ENCODE results near the gene RGS6. TPM values are rescaled to one million over a fixed set of nuclear protein-coding genes. Genes with fewer than 3 reads are reported as not detected.

RGS6 gene
- total RNA-seq, 2 experiments from 2014 or later = not detected

DNA sequence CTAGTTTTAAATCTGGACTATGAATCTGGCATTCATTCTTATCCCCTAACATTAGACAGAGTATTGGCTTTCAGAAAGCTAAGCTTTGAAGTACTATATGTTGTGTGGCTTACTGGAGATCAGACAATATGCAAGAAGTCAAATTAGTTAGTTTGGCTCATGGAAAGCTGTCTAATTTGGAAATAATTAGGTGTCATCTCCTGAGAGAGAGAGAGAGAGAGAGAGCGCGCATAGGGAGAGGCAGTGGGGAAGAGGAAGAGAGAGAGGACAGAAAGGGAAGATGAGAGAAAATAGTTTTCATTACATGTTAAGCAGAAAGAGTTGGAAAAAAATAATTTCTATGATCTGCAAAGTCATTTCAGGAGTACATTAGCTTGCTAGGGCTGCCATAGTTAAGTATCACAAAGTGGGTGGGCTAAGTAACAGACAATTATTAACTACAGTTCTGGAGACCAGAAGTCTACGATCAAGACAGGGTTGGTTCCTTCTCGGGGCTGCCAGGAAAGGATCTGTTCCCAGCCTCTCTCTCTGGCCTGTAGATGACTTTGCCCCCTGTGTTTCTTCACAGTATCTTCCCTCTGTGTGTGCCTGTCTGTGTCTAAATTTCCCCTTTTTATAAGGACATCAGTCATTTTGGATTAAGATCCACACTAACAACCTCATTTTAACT, 404.2 kb downstream of the RGS6 start:
- Histone ChIP-seq H3K4me2 (ENCODE audit: low read length) (no peak overlapping the region), H3K9me3 (ENCODE audit: low read length) (no peaks in the 10 kb centered on the region), H3K4me1 (ENCODE audit: insufficient read depth, low read length, poor library complexity, severe bottlenecking) (no peaks in the 10 kb centered on the region), H3K27ac (ENCODE audit: low read depth, low read length, poor library complexity, severe bottlenecking) (no peak overlapping the region), H2AFZ (ENCODE audit: low read length) (no peak overlapping the region), H3K4me3 (ENCODE audit: low read depth, low read length, poor library complexity, severe bottlenecking) (no peak overlapping the region), H3K9me2 (ENCODE audit: insufficient read depth, low read length) (no peaks in the 10 kb centered on the region), H3K79me2 (ENCODE audit: insufficient read depth, low read depth, low read length) (no peaks in the 10 kb centered on the region), H3K36me3 (ENCODE audit: insufficient read depth, low read length) (no peaks in the 10 kb centered on the region), H4K20me1 (ENCODE audit: insufficient read depth, low read length) (no peaks in the 10 kb centered on the region)
- no peak for DNase-seq (ENCODE audit: low spot score)
- ChIA-PET POLR2A (interaction anchor here (0.6 kb wide), 1 partner anchor 1190 kb away, joined by 3 read pairs; no protein-coding TSS in a partner anchor), CTCF (ENCODE audit: unreplicated experiment) (no interaction called here)
- no TSS peak for BruUV-seq (replicated peaks)
- no peak for TF ChIP-seq EZH2phosphoT487 (IDR thresholded peaks at IDR 0.05; ENCODE audit: borderline replicate concordance, low read depth, low read length)
- TF ChIP-seq, protein P1, sequence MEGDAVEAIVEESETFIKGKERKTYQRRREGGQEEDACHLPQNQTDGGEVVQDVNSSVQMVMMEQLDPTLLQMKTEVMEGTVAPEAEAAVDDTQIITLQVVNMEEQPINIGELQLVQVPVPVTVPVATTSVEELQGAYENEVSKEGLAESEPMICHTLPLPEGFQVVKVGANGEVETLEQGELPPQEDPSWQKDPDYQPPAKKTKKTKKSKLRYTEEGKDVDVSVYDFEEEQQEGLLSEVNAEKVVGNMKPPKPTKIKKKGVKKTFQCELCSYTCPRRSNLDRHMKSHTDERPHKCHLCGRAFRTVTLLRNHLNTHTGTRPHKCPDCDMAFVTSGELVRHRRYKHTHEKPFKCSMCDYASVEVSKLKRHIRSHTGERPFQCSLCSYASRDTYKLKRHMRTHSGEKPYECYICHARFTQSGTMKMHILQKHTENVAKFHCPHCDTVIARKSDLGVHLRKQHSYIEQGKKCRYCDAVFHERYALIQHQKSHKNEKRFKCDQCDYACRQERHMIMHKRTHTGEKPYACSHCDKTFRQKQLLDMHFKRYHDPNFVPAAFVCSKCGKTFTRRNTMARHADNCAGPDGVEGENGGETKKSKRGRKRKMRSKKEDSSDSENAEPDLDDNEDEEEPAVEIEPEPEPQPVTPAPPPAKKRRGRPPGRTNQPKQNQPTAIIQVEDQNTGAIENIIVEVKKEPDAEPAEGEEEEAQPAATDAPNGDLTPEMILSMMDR (conservative IDR thresholded peaks at IDR 0.05; ENCODE audit: low read length) = no peak
- intact Hi-C loops (cut with micrococcal nuclease; ENCODE audit: unreplicated experiment) = no loop called here

DNA sequence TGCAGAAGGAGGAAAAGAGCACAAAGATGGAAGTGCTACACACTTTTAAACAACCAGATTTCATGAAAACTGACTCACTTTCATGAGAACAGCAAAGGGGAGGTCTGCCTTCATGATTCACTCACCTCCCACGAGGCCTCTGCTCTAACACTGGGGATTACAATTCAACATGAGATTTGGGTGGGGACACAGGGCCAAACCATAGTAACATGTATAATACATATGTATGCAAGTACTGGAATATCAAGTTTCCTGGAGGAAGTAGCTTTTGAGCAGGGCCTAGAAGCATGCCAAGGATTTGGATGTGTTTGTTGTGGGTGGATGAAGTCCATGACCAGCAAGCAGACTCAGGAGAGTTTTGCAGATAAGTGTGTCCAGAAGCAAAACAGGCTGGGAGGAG, 409.0 kb downstream of the RGS6 start:
- Histone ChIP-seq H3K79me2 (ENCODE audit: insufficient read depth, low read depth, low read length) (no peaks in the 10 kb centered on the region), H3K27ac (ENCODE audit: low read depth, low read length, poor library complexity, severe bottlenecking) (no peak overlapping the region), H3K9me3 (ENCODE audit: low read length) (no peaks in the 10 kb centered on the region), H3K4me3 (ENCODE audit: low read depth, low read length, poor library complexity, severe bottlenecking) (no peak overlapping the region), H3K4me2 (ENCODE audit: low read length) (no peak overlapping the region), H3K4me1 (ENCODE audit: insufficient read depth, low read length, poor library complexity, severe bottlenecking) (no peaks in the 10 kb centered on the region), H4K20me1 (ENCODE audit: insufficient read depth, low read length) (no peaks in the 10 kb centered on the region), H3K9me2 (ENCODE audit: insufficient read depth, low read length) (no peaks in the 10 kb centered on the region), H3K36me3 (ENCODE audit: insufficient read depth, low read length) (no peaks in the 10 kb centered on the region), H2AFZ (ENCODE audit: low read length) (no peak overlapping the region)
- ChIA-PET CTCF (ENCODE audit: unreplicated experiment) (no interaction called here), POLR2A (no interaction called here)
- DNase-seq (ENCODE audit: low spot score) = no peak
- BruUV-seq (replicated peaks) = no TSS peak
- intact Hi-C loops (cut with micrococcal nuclease; ENCODE audit: unreplicated experiment) = no loop called here
- TF ChIP-seq EZH2phosphoT487 (IDR thresholded peaks at IDR 0.05; ENCODE audit: borderline replicate concordance, low read depth, low read length) = no peak
- TF ChIP-seq, protein P1 (conservative IDR thresholded peaks at IDR 0.05; ENCODE audit: low read length) = no peak

GRCh38 chr14:72341686-72342085, 409.5 kb downstream of the RGS6 start:
- intact Hi-C loops (cut with micrococcal nuclease; ENCODE audit: unreplicated experiment) = no loop called here
- no peak overlapping the region for H3K4me3 ChIP-seq (ENCODE audit: low read depth, low read length, poor library complexity, severe bottlenecking)
- H4K20me1 ChIP-seq (ENCODE audit: insufficient read depth, low read length) = no peaks in the 10 kb centered on the region
- POLR2A ChIA-PET = no interaction called here
- H3K9me3 ChIP-seq (ENCODE audit: low read length) = no peaks in the 10 kb centered on the region
- no peaks in the 10 kb centered on the region for H3K36me3 ChIP-seq (ENCODE audit: insufficient read depth, low read length)
- H2AFZ ChIP-seq (ENCODE audit: low read length) = no peak overlapping the region
- BruUV-seq (replicated peaks) = no TSS peak
- H3K79me2 ChIP-seq (ENCODE audit: insufficient read depth, low read depth, low read length) = no peaks in the 10 kb centered on the region
- CTCF ChIA-PET (ENCODE audit: unreplicated experiment) = no interaction called here
- H3K9me2 ChIP-seq (ENCODE audit: insufficient read depth, low read length) = no peaks in the 10 kb centered on the region
- TF ChIP-seq EZH2phosphoT487 (IDR thresholded peaks at IDR 0.05; ENCODE audit: borderline replicate concordance, low read depth, low read length) = no peak
- TF ChIP-seq, protein P1 (conservative IDR thresholded peaks at IDR 0.05; ENCODE audit: low read length) = no peak
- H3K4me2 ChIP-seq (ENCODE audit: low read length) = no peak overlapping the region
- DNase-seq (ENCODE audit: low spot score) = no peak
- no peaks in the 10 kb centered on the region for H3K4me1 ChIP-seq (ENCODE audit: insufficient read depth, low read length, poor library complexity, severe bottlenecking)
- H3K27ac ChIP-seq (ENCODE audit: low read depth, low read length, poor library complexity, severe bottlenecking) = no peak overlapping the region

Data from OCI-LY7 (cell line).